B cell (primary cell): ENCODE measurements around the gene CD6. TPM values are rescaled to one million over a fixed set of nuclear protein-coding genes. Genes with fewer than 3 reads are reported as not detected.
A peak's percentile ranks its signal among the peaks of the same experiment; 100 is the strongest.

Experiments
- ATAC-seq: fragments of 200-7000 bp; cut with Tn5 transposase; one replicate; pipeline ENCODE4 v1.10.0; 2021; ENCODE audit warnings: low read depth, mild to moderate bottlenecking, moderate number of reproducible peaks, moderate library complexity
- CTCF ChIA-PET: fragments of 350-600 bp; sonication (Branson Sonifier 250); formaldehyde crosslinking; loops from one replicate; lab custom pipeline; 2021; ENCODE audit warnings: antibody characterized with exemption, inconsistent platforms; lab: Charles Lee
- POLR2A ChIA-PET: fragments of 350-600 bp; sonication (Branson Sonifier 250); formaldehyde crosslinking; loops from one replicate; lab custom pipeline; 2021; ENCODE audit warnings: antibody characterized with exemption; lab: Charles Lee
- DNase-seq: peaks from one replicate; pipeline ENCODE4 v3.0.0; 2013
- H2AFZ ChIP-seq: 2 replicates; pipeline ENCODE4 v1.6.1; 2012; ENCODE audit warnings: mild to moderate bottlenecking, low read depth, low read length; ENCODE audit not compliant: insufficient read depth, poor library complexity, severe bottlenecking
- H3K27ac ChIP-seq, 2 donors: 1 replicate in 1 of 2; 2 replicates in 1 of 2; pipeline ENCODE4 v1.5.1; 2012 to 2013; ENCODE audit warnings: low read length in 2 of 2, mild to moderate bottlenecking in 2 of 2, moderate library complexity in 1 of 2
- H3K27me3 ChIP-seq, 4 experiments: fragments of 200-600 bp in 1 of 4; sonication (generic) in 1 of 4; replicated peaks in 1 of 4; 1 replicate in 2 of 4; 2 replicates in 2 of 4; pipeline versions ENCODE4 v1.6.1 to v1.7.0; 2013 to 2016; ENCODE audit warnings: low read length in 3 of 4, mild to moderate bottlenecking in 2 of 4, mixed read lengths in 1 of 4, moderate library complexity in 1 of 4; ENCODE audit not compliant: insufficient read depth in 4 of 4, control insufficient read depth in 3 of 4; ENCODE audit errors: control extremely low read depth in 1 of 4
- H3K36me3 ChIP-seq, 2 experiments: replicated peaks in 1 of 2; 1 replicate in 1 of 2; 2 replicates in 1 of 2; pipeline versions ENCODE4 v1.6.1 to v1.7.1; 2013; ENCODE audit warnings: low read length in 1 of 2; ENCODE audit not compliant: insufficient read depth in 2 of 2, control insufficient read depth in 1 of 2; ENCODE audit errors: control extremely low read depth in 1 of 2, extremely low read depth in 1 of 2
- H3K4me1 ChIP-seq, 2 donors: fragments of 200-600 bp in 1 of 2; sonication (generic) in 1 of 2; 1 replicate in 1 of 2; 2 replicates in 1 of 2; pipeline versions ENCODE4 v1.5.1 to v1.6.1; 2013 to 2017; ENCODE audit warnings: low read length in 2 of 2; ENCODE audit not compliant: control insufficient read depth in 2 of 2, insufficient read depth in 2 of 2
- H3K4me2 ChIP-seq: replicated peaks from 2 replicates; pipeline ENCODE3; 2012; ENCODE audit warnings: mild to moderate bottlenecking, low read depth, low read length; ENCODE audit not compliant: poor library complexity, severe bottlenecking
- H3K4me3 ChIP-seq, 5 experiments: fragments of 200-600 bp in 1 of 5; sonication (generic) in 1 of 5; 1 replicate in 3 of 5; 2 replicates in 2 of 5; pipeline versions ENCODE4 v1.5.1 to v1.7.0; 2011 to 2016; ENCODE audit warnings: low read length in 4 of 5, mild to moderate bottlenecking in 4 of 5, low read depth in 2 of 5, control low read depth in 1 of 5, moderate library complexity in 1 of 5; ENCODE audit not compliant: insufficient read depth in 1 of 5; ENCODE audit errors: control extremely low read depth in 1 of 5, extremely low read depth in 1 of 5
- H3K79me2 ChIP-seq: fragments of 200-600 bp; sonication (generic); one replicate; pipeline ENCODE4 v1.6.0; 2016; ENCODE audit warnings: low read length; ENCODE audit not compliant: control insufficient read depth, insufficient read depth
- H3K9ac ChIP-seq: fragments of 200-600 bp; sonication (generic); 2 replicates; pipeline ENCODE4 v1.6.1; 2017; ENCODE audit warnings: mild to moderate bottlenecking, low read length, moderate library complexity
- H3K9me3 ChIP-seq, 3 donors: one replicate each; pipeline versions ENCODE4 v1.6.1 to v1.7.1; 2013; ENCODE audit warnings: low read length in 2 of 3; ENCODE audit not compliant: control insufficient read depth in 2 of 3, insufficient read depth in 1 of 3; ENCODE audit errors: control extremely low read depth in 1 of 3
- H4K20me1 ChIP-seq: 2 replicates; pipeline ENCODE4 v1.6.0; 2012; ENCODE audit warnings: mild to moderate bottlenecking, low read length; ENCODE audit not compliant: insufficient read depth, control insufficient read depth, poor library complexity, severe bottlenecking
- H3K27ac Mint-ChIP-seq: one replicate; pipeline ENCODE4 v1.8.0; 2021; ENCODE audit warnings: mixed read lengths
- H3K27me3 Mint-ChIP-seq: one replicate; pipeline ENCODE4 v1.8.0; 2021; ENCODE audit warnings: mixed read lengths
- H3K4me1 Mint-ChIP-seq: one replicate; pipeline ENCODE4 v1.8.0; 2021; ENCODE audit warnings: mixed read lengths
- H3K4me3 Mint-ChIP-seq: one replicate; pipeline ENCODE4 v1.8.0; 2021; ENCODE audit warnings: mixed read lengths
- H3K9me3 Mint-ChIP-seq: one replicate; pipeline ENCODE4 v1.8.0; 2022; ENCODE audit warnings: mixed read lengths; ENCODE audit not compliant: insufficient read depth
- CTCF ChIP-seq: fragments of 200-600 bp; IDR thresholded peaks from one replicate; pipeline ENCODE4 v1.8.0; 2022; ENCODE audit warnings: antibody characterized with exemption, mild to moderate bottlenecking
- EZH2 ChIP-seq: IDR thresholded peaks from 2 replicates; pipeline ENCODE4 v1.6.1; 2012; ENCODE audit warnings: borderline replicate concordance, low read depth, mild to moderate bottlenecking, moderate library complexity, low read length; ENCODE audit not compliant: insufficient read depth, poor library complexity, severe bottlenecking
- WGBS: methylation state at CpG from one replicate; pipeline ENCODE4 v1.1.5; 2013; ENCODE audit warnings: missing lambda C conversion rate; ENCODE audit not compliant: insufficient coverage; 5-methylcytosine and 5-hydroxymethylcytosine counted together
- intact Hi-C: fragments of 100-400 bp; cut with micrococcal nuclease; formaldehyde crosslinking; loops from one replicate; pipeline ENCODE4 v1.10.0; 2022
- polyA plus RNA-seq: library from polyadenylated mRNA; depleted of rRNA; stranded (reverse); fragments of >200 nt; gene quantifications from 2 replicates; pipeline ENCODE4 v1.2.3, GENCODE V29; 2012
- total RNA-seq, 2 donors: library from RNA; stranded (reverse); fragments of 120-200 nt in 1 of 2; gene quantifications; 1 replicate in 1 of 2; 2 replicates in 1 of 2; pipeline versions ENCODE4 v1.2.3 to v1.2.4, GENCODE V29; 2013 to 2022

CD6 gene
- total and polyA plus RNA-seq, 2 donors (not counting 1 experiment from before 2014, with no cell fraction given) = 9.3 to 13.6 TPM

DNA sequence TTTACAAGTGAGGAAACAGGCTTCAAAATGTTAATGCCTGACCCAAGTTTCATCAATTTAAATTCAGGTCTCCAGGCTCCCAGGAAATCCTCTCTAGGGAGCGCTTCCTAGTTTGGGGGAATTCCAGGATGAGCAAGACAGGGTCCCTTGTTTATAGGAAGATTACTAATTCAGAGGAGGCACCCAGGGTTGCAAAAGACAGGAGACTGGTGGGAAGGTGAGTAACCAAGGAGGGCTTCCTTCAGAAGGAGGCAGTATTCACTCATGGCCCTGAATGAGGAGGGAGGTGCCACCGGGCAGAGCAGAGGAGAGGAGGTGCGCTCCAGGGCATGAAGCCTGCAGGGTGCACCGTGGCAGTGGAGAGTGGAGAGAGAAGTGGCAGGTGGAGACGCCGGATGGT is 45.6 kb upstream of the CD6 start:
- Histone ChIP-seq H3K9me3 (peaks cover 0 to 4% (median 0%) of the 10 kb centered on the region in 3 donors), H3K79me2 (peaks cover 3% of the 10 kb centered on the region), H4K20me1 (peaks cover 33% of the 10 kb centered on the region), H3K9ac (no peak overlapping the region), H3K4me3 (no peak overlapping the region), H3K36me3 (peaks cover 0 to 22% of the 10 kb centered on the region in 2 experiments), H3K27ac (no peak overlapping the region), H2AFZ (no peak overlapping the region), H3K4me1 (peaks cover 28 to 36% of the 10 kb centered on the region in 2 donors), H3K4me2 (no peak overlapping the region), H3K27me3 (peaks cover 0 to 30% (median 7%) of the 10 kb centered on the region in 4 experiments)
- intact Hi-C loops = no loop called here
- ATAC-seq (no peak), DNase-seq (no peak)
- CTCF ChIA-PET = interaction anchor here (1.0 to 5.6 kb wide), 2 partner anchors 11 to 27 kb away, joined by 3 to 26 read pairs; partner anchors contain the start of gene TMEM109
- Mint-ChIP-seq H3K9me3 (no peaks in the 10 kb centered on the region), H3K27me3 (peaks cover 7% of the 10 kb centered on the region), H3K4me1 (peaks cover 33% of the 10 kb centered on the region), H3K27ac (no peak overlapping the region), H3K4me3 (peak overlapping the region; percentile 82)
- WGBS = 57% methylated on average over 1 of the region's 6 CpGs
- TF ChIP-seq CTCF (no peak), EZH2 (no peak)
- POLR2A ChIA-PET = no interaction called here

- peaks cover 7% of the 10 kb centered on the region for H3K27me3 Mint-ChIP-seq
- Histone ChIP-seq H3K27me3 (peaks cover 0 to 30% (median 7%) of the 10 kb centered on the region in 4 experiments), H3K79me2 (peaks cover 1% of the 10 kb centered on the region), H3K4me3 (no peak overlapping the region), H2AFZ (no peak overlapping the region), H4K20me1 (peaks cover 26% of the 10 kb centered on the region), H3K9me3 (peaks cover 0 to 4% (median 0%) of the 10 kb centered on the region in 3 donors), H3K36me3 (peaks cover 0 to 16% of the 10 kb centered on the region in 2 experiments), H3K27ac (no peak overlapping the region), H3K9ac (no peak overlapping the region), H3K4me1 (peaks cover 34 to 43% of the 10 kb centered on the region in 2 donors), H3K4me2 (no peak overlapping the region)
- TF ChIP-seq EZH2 (no peak), CTCF (no peak)
- no peak overlapping the region for H3K27ac Mint-ChIP-seq
- H3K4me3 Mint-ChIP-seq = no peak overlapping the region
- 100% methylated on average over 2 of the region's 8 CpGs for WGBS
- H3K9me3 Mint-ChIP-seq = no peaks in the 10 kb centered on the region
- intact Hi-C loops = no loop called here
- DNase-seq (no peak), ATAC-seq (no peak)
- peaks cover 39% of the 10 kb centered on the region for H3K4me1 Mint-ChIP-seq
- POLR2A ChIA-PET = interaction anchor here (11.4 kb wide), 1 partner anchor 10 kb away, joined by 96 read pairs; the partner anchor contains the start of gene TMEM109
- CTCF ChIA-PET = interaction anchor here (1.0 to 5.6 kb wide), 2 partner anchors 11 to 44 kb away, joined by 3 to 26 read pairs; partner anchors contain the start of gene TMEM109
These were observed 45.0 kb upstream of the CD6 start for GRCh38 chr11:60926500-60926899.
